NCI-H2081 (cell line): ENCODE measurements around the gene KDM4F.
"Not testable (repeated sequence)": the region's sequence is repeated elsewhere in the genome, so short reads cannot be mapped to it uniquely, and the experiment has no call there.

Source experiments
- DNase-seq, 2 experiments: peaks; one replicate each; lab custom pipeline; 2025; lab: John Stamatoyannopoulos, UW

The KDM4F gene

GRCh38 chr11:95049122-95049521, at the start of gene KDM4F:
KDM4F (plus strand) TSS chr11:95049422.
- not testable (repeated sequence) for DNase-seq

GRCh38 chr11:95003716-95004115, 45.5 kb upstream of the KDM4F start:
- no peak for DNase-seq

GRCh38 chr11:95005642-95006041, 43.6 kb upstream of the KDM4F start:
- no peak for DNase-seq

- DNase-seq: no peak
Observed at GRCh38 chr11:95011376-95011775, 37.8 kb upstream of the KDM4F start.

GRCh38 chr11:95014184-95014821, 34.9 kb upstream of the KDM4F start:
- DNase-seq: no peak

- no peak for DNase-seq
Observed at GRCh38 chr11:95016139-95016538, 33.1 kb upstream of the KDM4F start.

- DNase-seq: not testable (repeated sequence)
Observed at GRCh38 chr11:95021468-95021867, 27.8 kb upstream of the KDM4F start.

- no peak for DNase-seq
Observed at GRCh38 chr11:95024958-95025357, 24.3 kb upstream of the KDM4F start, which contains the start of gene KDM4E. KDM4E (plus strand) TSS chr11:95025258; CDS start chr11:95025558, 300 bp downstream.

- DNase-seq: not testable (repeated sequence)
Observed at GRCh38 chr11:95025594-95025993, 23.6 kb upstream of the KDM4F start.

GRCh38 chr11:95028357-95028756, 20.9 kb upstream of the KDM4F start:
- DNase-seq: no peak

GRCh38 chr11:95033051-95033450, 16.2 kb upstream of the KDM4F start:
- DNase-seq: no peak

GRCh38 chr11:95035316-95035715, 13.9 kb upstream of the KDM4F start:
- DNase-seq: no peak

- DNase-seq: not testable (repeated sequence)
Observed at GRCh38 chr11:95037356-95038035, 11.7 kb upstream of the KDM4F start.

GRCh38 chr11:95042239-95042638, 7.0 kb upstream of the KDM4F start:
- DNase-seq: no peak

GRCh38 chr11:95042906-95043305, 6.3 kb upstream of the KDM4F start:
- DNase-seq: no peak

- DNase-seq: no peak
Observed at GRCh38 chr11:95044010-95044409, 5.2 kb upstream of the KDM4F start.

- no peak for DNase-seq
Observed at GRCh38 chr11:95045812-95046211, 3.4 kb upstream of the KDM4F start.

GRCh38 chr11:95050595-95051202, 1.5 kb downstream of the KDM4F start:
- no peak for DNase-seq

GRCh38 chr11:95054356-95054755, 5.1 kb downstream of the KDM4F start:
- no peak for DNase-seq

- no peak for DNase-seq
Observed at GRCh38 chr11:95055283-95055897, 6.2 kb downstream of the KDM4F start.

GRCh38 chr11:95057959-95058358, 8.7 kb downstream of the KDM4F start:
- DNase-seq: no peak

- DNase-seq: no peak
Observed at GRCh38 chr11:95058621-95059020, 9.4 kb downstream of the KDM4F start.

GRCh38 chr11:95059046-95059445, 9.8 kb downstream of the KDM4F start:
- DNase-seq: no peak
